Activated T-cell treated with anti-CD3 and anti-CD28 coated beads, Interleukin-2, amount 50 U/mL, for 72 hours (primary cell): ENCODE data around the gene FIBP. TPM values are rescaled to one million over a fixed set of nuclear protein-coding genes. Genes with fewer than 3 reads are reported as not detected.
A peak's percentile ranks its signal among the peaks of the same experiment; 100 is the strongest.
"Not testable (repeated sequence)": the region's sequence is repeated elsewhere in the genome, so short reads cannot be mapped to it uniquely, and the experiment has no call there.

ENCODE experiments used
- ATAC-seq, 2 donors: fragments of 150-1000 bp; cut with Tn5 transposase; replicated peaks in 1 of 2; 2 replicates each; pipeline ENCODE4 v1.10.0; 2021; ENCODE audit warnings: moderate library complexity in 2 of 2, mild to moderate bottlenecking in 1 of 2
- DNase-seq, 2 donors: peaks; one replicate each; pipeline ENCODE4 v3.0.0; 2021 to 2022; ENCODE audit warnings: mixed read lengths in 1 of 2
- H3K27ac Mint-ChIP-seq: one replicate; pipeline ENCODE4 v1.8.0; 2022; ENCODE audit warnings: mild to moderate bottlenecking, moderate library complexity, mixed read lengths
- H3K27me3 Mint-ChIP-seq: one replicate; pipeline ENCODE4 v1.8.0; 2022; ENCODE audit warnings: low read depth, mixed read lengths
- H3K36me3 Mint-ChIP-seq, 2 donors: one replicate each; pipeline ENCODE4 v1.8.0; 2022; ENCODE audit warnings: mixed read lengths in 2 of 2, mild to moderate bottlenecking in 1 of 2; ENCODE audit not compliant: insufficient read depth in 2 of 2
- H3K4me1 Mint-ChIP-seq: one replicate; pipeline ENCODE4 v1.8.0; 2022; ENCODE audit warnings: low read depth, mixed read lengths
- H3K4me3 Mint-ChIP-seq, 2 donors: one replicate each; pipeline ENCODE4 v1.8.0; 2022; ENCODE audit warnings: mild to moderate bottlenecking in 2 of 2, mixed read lengths in 2 of 2, moderate library complexity in 2 of 2
- H3K9me3 Mint-ChIP-seq, 2 donors: one replicate each; pipeline ENCODE4 v1.8.0; 2022; ENCODE audit warnings: mixed read lengths in 2 of 2
- total RNA-seq, 2 donors: library from RNA; stranded (reverse); gene quantifications; one replicate each; pipeline ENCODE4 v1.2.3, GENCODE V29; 2022

The FIBP gene
- total RNA-seq, 2 donors from 2014 or later = 86.4 to 91.9 TPM

DNA sequence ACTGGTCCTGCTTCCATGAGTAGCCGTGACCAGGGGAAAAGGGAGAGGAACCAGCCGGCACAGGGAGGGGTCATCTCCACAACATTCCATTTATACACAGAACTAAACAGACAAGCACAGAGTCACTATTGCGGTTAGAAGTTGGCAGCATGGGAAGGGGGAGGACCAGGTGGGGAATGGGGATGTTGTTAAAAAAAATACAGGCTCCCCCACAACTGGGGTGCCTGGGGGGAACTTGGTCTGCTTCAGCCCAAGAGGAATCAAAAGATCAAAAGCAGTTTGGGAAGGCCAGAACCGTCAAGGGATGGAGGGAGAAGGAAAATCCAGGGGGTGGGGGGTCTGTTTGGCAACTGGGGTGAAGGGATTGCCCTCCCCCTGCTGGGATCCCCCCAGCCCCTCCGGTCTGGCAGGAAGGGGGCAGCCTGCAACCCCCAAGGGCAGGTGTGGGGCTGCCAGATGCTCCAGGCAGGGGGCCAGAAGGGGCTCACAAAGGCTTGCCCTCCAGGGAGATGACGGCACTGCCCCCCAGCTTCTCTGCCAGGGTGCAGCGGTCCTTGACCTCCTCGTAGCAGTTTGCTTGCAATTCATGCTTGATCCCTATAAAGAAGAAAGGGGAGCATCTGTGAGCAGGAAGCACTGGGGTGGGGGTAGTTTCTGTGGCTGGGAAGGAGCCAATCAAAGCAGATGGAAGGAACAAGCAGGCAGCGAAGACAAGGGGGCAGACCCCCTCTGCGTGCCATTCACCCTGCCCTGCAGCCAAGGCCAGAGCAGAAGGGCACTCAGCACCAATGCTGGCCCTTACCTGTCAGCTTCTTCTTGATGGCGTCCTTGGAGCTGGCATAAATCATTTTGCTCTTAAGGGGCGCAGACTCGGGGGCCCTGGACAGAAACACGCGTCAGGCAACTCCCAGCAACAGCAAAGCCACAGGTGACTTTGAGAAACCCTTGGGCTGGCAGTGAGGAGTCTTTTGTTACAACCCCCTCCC is 33.1 kb downstream of the FIBP start:
- Mint-ChIP-seq H3K27me3 (no peaks in the 10 kb centered on the region), H3K4me3 (peak overlapping the region; percentile 96 to 97), H3K9me3 (no peaks in the 10 kb centered on the region), H3K27ac (peak overlapping the region; percentile 70), H3K4me1 (peaks cover 44% of the 10 kb centered on the region), H3K36me3 (peaks cover 23 to 43% of the 10 kb centered on the region in 2 donors)
- ATAC-seq (no peak), DNase-seq (no peak)

DNA sequence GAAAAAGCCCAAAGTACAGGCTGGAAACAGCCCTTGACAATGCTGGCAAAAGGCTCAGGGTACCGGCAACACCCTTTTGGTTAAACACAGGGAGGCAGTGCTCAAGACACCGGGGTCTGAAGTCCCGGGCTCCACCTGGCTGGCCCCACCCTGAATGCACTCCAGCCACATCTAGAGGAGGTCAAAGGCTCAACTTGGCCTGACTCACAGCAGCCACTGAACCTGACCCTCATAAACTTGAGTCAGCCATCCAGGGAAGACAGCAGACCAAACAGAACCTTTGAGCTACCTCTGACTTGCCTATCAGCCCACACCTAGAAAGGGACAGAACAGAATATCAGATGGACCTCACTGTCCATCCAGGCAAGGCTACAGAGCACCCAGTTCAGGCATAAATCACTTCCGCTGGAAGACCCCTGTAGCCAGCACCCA is 34.1 kb downstream of the FIBP start:
- peak overlapping the region in 1 of 2 donors; percentile 65 for H3K4me3 Mint-ChIP-seq
- H3K27ac Mint-ChIP-seq = peak overlapping the region; percentile 85
- H3K4me1 Mint-ChIP-seq = peaks cover 39% of the 10 kb centered on the region
- peaks cover 23 to 41% of the 10 kb centered on the region in 2 donors for H3K36me3 Mint-ChIP-seq
- no peak for DNase-seq
- H3K9me3 Mint-ChIP-seq = no peaks in the 10 kb centered on the region
- no peaks in the 10 kb centered on the region for H3K27me3 Mint-ChIP-seq
- no peak for ATAC-seq

- H3K36me3 Mint-ChIP-seq = peaks cover 23 to 41% of the 10 kb centered on the region in 2 donors
- no peak overlapping the region for H3K4me3 Mint-ChIP-seq
- no peaks in the 10 kb centered on the region for H3K27me3 Mint-ChIP-seq
- no peak for DNase-seq
- H3K27ac Mint-ChIP-seq = peak overlapping the region; percentile 85
- ATAC-seq = no peak
- peaks cover 39% of the 10 kb centered on the region for H3K4me1 Mint-ChIP-seq
- no peaks in the 10 kb centered on the region for H3K9me3 Mint-ChIP-seq
Observed at GRCh38 chr11:65853246-65853979, 34.9 kb downstream of the FIBP start.

- Mint-ChIP-seq H3K27me3 (no peaks in the 10 kb centered on the region), H3K9me3 (no peaks in the 10 kb centered on the region), H3K4me3 (no peak overlapping the region), H3K4me1 (peaks cover 39% of the 10 kb centered on the region), H3K36me3 (peaks cover 23 to 41% of the 10 kb centered on the region in 2 donors), H3K27ac (no peak overlapping the region)
- no peak for DNase-seq
- ATAC-seq = no peak
Observed at GRCh38 chr11:65852508-65853245, 35.6 kb downstream of the FIBP start.

DNA sequence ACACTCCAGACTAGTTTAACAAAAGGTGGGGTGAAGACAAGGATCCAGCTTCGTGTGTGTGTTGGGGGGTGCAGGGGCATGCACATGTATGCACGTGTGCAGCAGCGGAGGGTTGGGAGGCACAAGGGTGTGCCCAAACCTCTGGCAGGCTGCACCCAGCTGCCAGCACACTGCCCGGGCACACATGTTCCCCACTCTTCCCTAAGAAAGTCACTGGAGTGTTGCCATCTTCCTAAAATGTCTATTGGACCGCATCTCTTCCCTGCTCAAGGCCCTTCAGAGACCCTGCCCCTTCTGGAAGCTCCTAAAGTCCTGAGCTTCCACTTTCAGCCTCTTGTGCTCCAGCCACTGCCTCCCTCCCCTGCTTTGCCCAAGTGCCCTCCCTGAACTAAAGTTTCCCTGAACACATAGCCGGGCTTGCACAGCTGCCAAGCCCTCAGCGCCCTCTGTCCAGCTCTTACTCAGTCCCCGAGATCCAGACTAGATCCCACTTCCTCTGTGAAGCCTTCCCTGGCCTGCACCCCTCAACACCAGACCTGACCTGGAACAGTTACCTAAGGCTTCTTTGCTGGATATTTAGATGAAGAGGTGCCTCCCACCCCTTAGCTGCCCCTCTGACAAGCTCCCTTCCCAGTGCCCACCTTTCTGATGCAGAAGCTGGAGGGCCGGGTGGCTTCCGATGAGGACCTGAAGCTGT is 36.3 kb downstream of the FIBP start:
- DNase-seq (no peak), ATAC-seq (no peak)

GRCh38 chr11:65851083-65851579 is 37.1 kb downstream of the FIBP start:
- H3K4me1 Mint-ChIP-seq = peaks cover 30% of the 10 kb centered on the region
- peak; percentile 2 to 7 for ATAC-seq
- no peaks in the 10 kb centered on the region for H3K9me3 Mint-ChIP-seq
- no peak overlapping the region for H3K27ac Mint-ChIP-seq
- no peak for DNase-seq
- H3K4me3 Mint-ChIP-seq = no peak overlapping the region
- H3K36me3 Mint-ChIP-seq = peaks cover 16 to 33% of the 10 kb centered on the region in 2 donors
- H3K27me3 Mint-ChIP-seq = no peaks in the 10 kb centered on the region

More for the DNA sequence above, 36.3 kb downstream of the FIBP start:
- no peaks in the 10 kb centered on the region for H3K27me3 Mint-ChIP-seq
- peaks cover 38% of the 10 kb centered on the region for H3K4me1 Mint-ChIP-seq
- no peak overlapping the region for H3K27ac Mint-ChIP-seq
- H3K4me3 Mint-ChIP-seq = no peak overlapping the region
- H3K36me3 Mint-ChIP-seq = peaks cover 23 to 41% of the 10 kb centered on the region in 2 donors
- H3K9me3 Mint-ChIP-seq = no peaks in the 10 kb centered on the region

GRCh38 chr11:65850217-65851082 is 37.8 kb downstream of the FIBP start:
- peaks cover 23% of the 10 kb centered on the region for H3K4me1 Mint-ChIP-seq
- no peak for DNase-seq
- no peaks in the 10 kb centered on the region for H3K27me3 Mint-ChIP-seq
- peak; percentile 7 to 18 for ATAC-seq
- H3K27ac Mint-ChIP-seq = no peak overlapping the region
- peaks cover 14 to 29% of the 10 kb centered on the region in 2 donors for H3K36me3 Mint-ChIP-seq
- H3K4me3 Mint-ChIP-seq = no peak overlapping the region
- H3K9me3 Mint-ChIP-seq = no peaks in the 10 kb centered on the region

GRCh38 chr11:65849771-65850216 is 38.5 kb downstream of the FIBP start:
- H3K27me3 Mint-ChIP-seq = no peaks in the 10 kb centered on the region
- peak; percentile 3 to 8 for ATAC-seq
- H3K4me3 Mint-ChIP-seq = no peak overlapping the region
- DNase-seq = no peak
- no peak overlapping the region for H3K27ac Mint-ChIP-seq
- H3K9me3 Mint-ChIP-seq = no peaks in the 10 kb centered on the region
- peaks cover 17% of the 10 kb centered on the region for H3K4me1 Mint-ChIP-seq
- H3K36me3 Mint-ChIP-seq = peaks cover 11 to 24% of the 10 kb centered on the region in 2 donors

DNA sequence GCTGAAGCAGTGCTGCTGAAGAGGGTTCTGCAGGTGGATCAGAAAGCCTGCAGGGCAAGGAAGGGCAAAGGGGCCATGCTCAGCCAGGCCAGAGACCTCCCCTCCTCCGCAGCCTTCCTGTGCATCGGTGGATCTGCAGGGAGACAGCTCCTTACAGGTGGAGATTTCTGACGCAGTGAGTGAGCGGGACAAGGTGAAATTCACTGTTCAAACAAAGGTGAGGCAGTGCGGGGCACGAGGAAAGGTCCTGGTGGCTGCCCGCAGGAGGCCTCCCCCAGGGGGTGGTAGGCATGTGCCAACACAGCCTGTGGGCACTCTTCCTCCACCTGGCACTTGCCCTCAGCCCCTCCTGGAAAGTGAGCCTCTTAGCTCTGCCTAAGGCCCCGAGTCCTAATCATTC is 38.9 kb downstream of the FIBP start:
- peaks cover 12% of the 10 kb centered on the region for H3K4me1 Mint-ChIP-seq
- DNase-seq (no peak), ATAC-seq (peak; percentile 12 to 18)
- no peak overlapping the region for H3K27ac Mint-ChIP-seq
- H3K4me3 Mint-ChIP-seq = no peak overlapping the region
- H3K36me3 Mint-ChIP-seq = peaks cover 8 to 20% of the 10 kb centered on the region in 2 donors
- no peaks in the 10 kb centered on the region for H3K9me3 Mint-ChIP-seq
- no peaks in the 10 kb centered on the region for H3K27me3 Mint-ChIP-seq

GRCh38 chr11:65848693-65849092 is 39.6 kb downstream of the FIBP start:
- not testable (repeated sequence) for H3K27ac Mint-ChIP-seq
- H3K36me3 Mint-ChIP-seq = peaks cover 3 to 14% of the 10 kb centered on the region in 2 donors

GRCh38 chr11:65847746-65848145 is 40.5 kb downstream of the FIBP start:
- ATAC-seq (no peak), DNase-seq (no peak)
- H3K4me1 Mint-ChIP-seq = no peaks in the 10 kb centered on the region
- H3K36me3 Mint-ChIP-seq = peaks cover 0 to 9% of the 10 kb centered on the region in 2 donors
- H3K4me3 Mint-ChIP-seq = no peak overlapping the region
- H3K9me3 Mint-ChIP-seq = no peaks in the 10 kb centered on the region
- peak overlapping the region; percentile 28 for H3K27ac Mint-ChIP-seq
- H3K27me3 Mint-ChIP-seq = no peaks in the 10 kb centered on the region

More at GRCh38 chr11:65848693-65849092, 39.6 kb downstream of the FIBP start:
- not testable (repeated sequence) for H3K4me3 Mint-ChIP-seq, DNase-seq, H3K27me3 Mint-ChIP-seq, H3K4me1 Mint-ChIP-seq, H3K9me3 Mint-ChIP-seq, ATAC-seq
